ENCODE results near the gene AMN. TPM values are rescaled to one million over a fixed set of nuclear protein-coding genes. Genes with fewer than 3 reads are reported as not detected.

AMN gene
- total and polyA plus RNA-seq, 9 of the 15 experiments (the other 6 are each of a cell fraction or from before 2014, with no cell fraction given), result 0.04 to 0.14 TPM; not detected in 7

DNA sequence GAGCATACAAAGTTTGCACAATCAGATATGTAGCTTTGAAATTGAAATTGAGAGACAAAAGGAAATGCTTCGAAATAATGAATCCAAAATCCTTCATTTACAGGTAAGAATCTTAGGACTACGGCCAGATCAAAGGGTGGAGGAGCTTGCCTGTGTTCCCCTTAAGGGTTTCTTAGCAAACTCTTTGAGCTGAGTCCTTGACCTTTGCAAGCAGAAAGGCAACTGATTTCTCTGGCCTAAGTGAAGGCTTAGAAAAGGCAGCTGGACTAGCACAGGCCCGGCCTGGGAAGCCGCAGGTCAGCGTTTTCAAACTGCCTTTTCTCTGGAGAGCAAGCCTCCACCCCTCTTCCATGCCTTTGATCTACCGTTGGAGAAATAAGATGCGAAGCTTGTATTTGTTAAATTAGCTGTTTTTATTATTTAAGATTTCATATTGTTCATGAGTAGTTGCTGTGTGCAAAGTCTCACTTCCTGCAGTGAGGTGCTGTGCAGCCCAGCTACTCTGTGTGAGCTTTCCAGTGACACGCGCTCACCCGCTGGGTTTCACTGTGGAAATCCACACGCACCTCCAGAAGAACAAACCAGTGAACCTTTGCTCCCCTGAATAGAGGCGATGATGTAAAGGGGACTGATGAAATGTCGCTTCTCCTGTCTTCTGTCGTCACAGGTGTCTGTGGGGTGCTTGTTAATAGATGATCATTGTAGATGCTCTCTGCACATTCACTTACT lies 25.0 kb upstream of the AMN start (continued):
- TF ChIP-seq ZKSCAN8 (CRISPR knock-in tag; IDR thresholded peaks at IDR 0.05), result no peak

DNA sequence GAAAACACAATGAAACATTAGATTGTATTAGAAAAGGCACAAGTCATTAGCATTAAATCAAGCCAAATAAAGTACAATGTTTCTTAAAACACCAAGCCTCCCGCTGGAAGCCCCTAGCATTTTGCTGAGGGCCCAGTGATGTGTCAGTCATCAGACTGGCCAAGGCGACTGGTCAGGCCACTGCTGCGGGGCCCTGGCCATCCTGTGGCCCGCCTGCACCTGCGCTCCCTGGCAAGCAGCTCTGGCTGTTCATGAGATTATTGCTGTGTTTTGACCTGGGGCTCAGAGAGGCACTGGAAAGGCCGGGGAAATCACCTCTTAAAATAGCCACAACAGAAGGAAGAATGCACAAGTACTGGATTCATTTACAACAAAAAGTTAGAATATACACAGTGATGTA lies 24.2 kb upstream of the AMN start:
- no peak for FAIRE-seq
- no peak for ATAC-seq
- intact Hi-C loops (cut with micrococcal nuclease) (no loop called here), in situ Hi-C loops (cut with MboI) (no loop called here)
- H2AFZ ChIP-seq (ENCODE audit: low read depth, low read length), result no peak overlapping the region
- no peak for DNase-seq (ENCODE audit: extremely low read depth in 1 of 4, low spot score in 3 of 4)
- H3K4me2 ChIP-seq (ENCODE audit: insufficient read depth, low read length), result no peak overlapping the region
- CTCF ChIA-PET (ENCODE audit: low intra/inter-chr PET ratio), result no interaction called here
- H3K9me3 ChIP-seq (replicated peaks; ENCODE audit: control insufficient read depth, insufficient read depth, low read depth, low read length), result no peaks in the 10 kb centered on the region
- H3K27me3 ChIP-seq (ENCODE audit: control insufficient read depth in 2 of 2, insufficient read depth in 2 of 2, low read length in 2 of 2), result no peaks in the 10 kb centered on the region
- POLR2A ChIA-PET, result no interaction called here
- BruUV-seq (replicated peaks), result no TSS peak
- no peaks in the 10 kb centered on the region for H3K79me2 ChIP-seq (ENCODE audit: control insufficient read depth, insufficient read depth, low read length)
- peaks cover 19% of the 10 kb centered on the region; the same call in 1 of the 3 replicates for H3K36me3 ChIP-seq (ENCODE audit: control insufficient read depth, insufficient read depth, low read length)
- H3K4me3 ChIP-seq, result no peak overlapping the region
- H3K9me1 ChIP-seq (ENCODE audit: control insufficient read depth, insufficient read depth, low read length), result no peaks in the 10 kb centered on the region
- H3K4me1 ChIP-seq (replicated peaks in 1 of 2; ENCODE audit: control insufficient read depth in 2 of 2, insufficient read depth in 2 of 2, low read length in 2 of 2), result peaks cover 0 to 5% of the 10 kb centered on the region in 2 experiments; a peak in 2 of 5 replicates
- 84% methylated on average over 6 of the region's 6 CpGs for WGBS (ENCODE audit: insufficient coverage, low coverage, missing lambda C conversion rate)
- H3K27ac ChIP-seq (ENCODE audit: extremely low read depth, low read depth, low read length), result no peak overlapping the region
- no peaks in the 10 kb centered on the region for H4K20me1 ChIP-seq (replicated peaks; ENCODE audit: control insufficient read depth, insufficient read depth, low read length)
- TF ChIP-seq, protein P1, sequence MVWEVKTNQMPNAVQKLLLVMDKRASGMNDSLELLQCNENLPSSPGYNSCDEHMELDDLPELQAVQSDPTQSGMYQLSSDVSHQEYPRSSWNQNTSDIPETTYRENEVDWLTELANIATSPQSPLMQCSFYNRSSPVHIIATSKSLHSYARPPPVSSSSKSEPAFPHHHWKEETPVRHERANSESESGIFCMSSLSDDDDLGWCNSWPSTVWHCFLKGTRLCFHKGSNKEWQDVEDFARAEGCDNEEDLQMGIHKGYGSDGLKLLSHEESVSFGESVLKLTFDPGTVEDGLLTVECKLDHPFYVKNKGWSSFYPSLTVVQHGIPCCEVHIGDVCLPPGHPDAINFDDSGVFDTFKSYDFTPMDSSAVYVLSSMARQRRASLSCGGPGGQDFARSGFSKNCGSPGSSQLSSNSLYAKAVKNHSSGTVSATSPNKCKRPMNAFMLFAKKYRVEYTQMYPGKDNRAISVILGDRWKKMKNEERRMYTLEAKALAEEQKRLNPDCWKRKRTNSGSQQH (CRISPR knock-in tag; IDR thresholded peaks at IDR 0.05), result no peak
- peak overlapping the region in 1 of 2 experiments; percentile 35; a peak in 1 of 4 replicates for H3K9ac ChIP-seq (ENCODE audit: insufficient read depth in 1 of 2, low read depth in 2 of 2, low read length in 2 of 2)
